Astrocyte (in vitro differentiated cells and primary cell): ENCODE measurements around the gene LMOD1.

Experiments
- EZH2 ChIP-seq: IDR thresholded peaks from 2 replicates; pipeline ENCODE4 v1.6.1; 2012; ENCODE audit warnings: mild to moderate bottlenecking, low read length, inconsistent platforms; ENCODE audit not compliant: insufficient read depth
- TF ChIP-seq, protein P1 (sequence below): IDR thresholded peaks from 2 replicates; pipeline ENCODE4 v1.5.1; 2011; ENCODE audit warnings: low read depth, mild to moderate bottlenecking, inconsistent platforms, low read length, moderate library complexity; ENCODE audit not compliant: insufficient read depth

- TF ChIP-seq, protein P1, sequence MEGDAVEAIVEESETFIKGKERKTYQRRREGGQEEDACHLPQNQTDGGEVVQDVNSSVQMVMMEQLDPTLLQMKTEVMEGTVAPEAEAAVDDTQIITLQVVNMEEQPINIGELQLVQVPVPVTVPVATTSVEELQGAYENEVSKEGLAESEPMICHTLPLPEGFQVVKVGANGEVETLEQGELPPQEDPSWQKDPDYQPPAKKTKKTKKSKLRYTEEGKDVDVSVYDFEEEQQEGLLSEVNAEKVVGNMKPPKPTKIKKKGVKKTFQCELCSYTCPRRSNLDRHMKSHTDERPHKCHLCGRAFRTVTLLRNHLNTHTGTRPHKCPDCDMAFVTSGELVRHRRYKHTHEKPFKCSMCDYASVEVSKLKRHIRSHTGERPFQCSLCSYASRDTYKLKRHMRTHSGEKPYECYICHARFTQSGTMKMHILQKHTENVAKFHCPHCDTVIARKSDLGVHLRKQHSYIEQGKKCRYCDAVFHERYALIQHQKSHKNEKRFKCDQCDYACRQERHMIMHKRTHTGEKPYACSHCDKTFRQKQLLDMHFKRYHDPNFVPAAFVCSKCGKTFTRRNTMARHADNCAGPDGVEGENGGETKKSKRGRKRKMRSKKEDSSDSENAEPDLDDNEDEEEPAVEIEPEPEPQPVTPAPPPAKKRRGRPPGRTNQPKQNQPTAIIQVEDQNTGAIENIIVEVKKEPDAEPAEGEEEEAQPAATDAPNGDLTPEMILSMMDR, result no peak
- TF ChIP-seq EZH2, result no peak
Observed at GRCh38 chr1:201983380-201983805, 37.0 kb upstream of the LMOD1 start.
